Peyer's patch (tissue), 4 donors: ENCODE data around the gene TUSC2.

ENCODE experiments used
- POLR2A ChIP-seq, 2 donors: fragments of 450-650 bp; IDR thresholded peaks; one replicate each; pipeline ENCODE4 v1.5.1; 2017; ENCODE audit warnings: antibody characterized with exemption in 2 of 2, mild to moderate bottlenecking in 2 of 2, moderate library complexity in 2 of 2
- TF ChIP-seq, protein P1 (sequence below), 6 experiments: fragments of 450-650 bp in 4 of 6; fragments of 200-600 bp in 2 of 6; sonication (generic) in 1 of 6; IDR thresholded peaks; one replicate each; pipeline ENCODE4 v1.5.1; 2017 to 2019; ENCODE audit warnings: antibody characterized with exemption in 6 of 6, mild to moderate bottlenecking in 3 of 6, moderate library complexity in 1 of 6

- TF ChIP-seq, protein P1, sequence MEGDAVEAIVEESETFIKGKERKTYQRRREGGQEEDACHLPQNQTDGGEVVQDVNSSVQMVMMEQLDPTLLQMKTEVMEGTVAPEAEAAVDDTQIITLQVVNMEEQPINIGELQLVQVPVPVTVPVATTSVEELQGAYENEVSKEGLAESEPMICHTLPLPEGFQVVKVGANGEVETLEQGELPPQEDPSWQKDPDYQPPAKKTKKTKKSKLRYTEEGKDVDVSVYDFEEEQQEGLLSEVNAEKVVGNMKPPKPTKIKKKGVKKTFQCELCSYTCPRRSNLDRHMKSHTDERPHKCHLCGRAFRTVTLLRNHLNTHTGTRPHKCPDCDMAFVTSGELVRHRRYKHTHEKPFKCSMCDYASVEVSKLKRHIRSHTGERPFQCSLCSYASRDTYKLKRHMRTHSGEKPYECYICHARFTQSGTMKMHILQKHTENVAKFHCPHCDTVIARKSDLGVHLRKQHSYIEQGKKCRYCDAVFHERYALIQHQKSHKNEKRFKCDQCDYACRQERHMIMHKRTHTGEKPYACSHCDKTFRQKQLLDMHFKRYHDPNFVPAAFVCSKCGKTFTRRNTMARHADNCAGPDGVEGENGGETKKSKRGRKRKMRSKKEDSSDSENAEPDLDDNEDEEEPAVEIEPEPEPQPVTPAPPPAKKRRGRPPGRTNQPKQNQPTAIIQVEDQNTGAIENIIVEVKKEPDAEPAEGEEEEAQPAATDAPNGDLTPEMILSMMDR (IDR thresholded peaks at IDR 0.05): peak in 5 of 6 experiments; percentile 54 to 72 (median 60)
- no peak for TF ChIP-seq POLR2A (IDR thresholded peaks at IDR 0.05)
Observed at GRCh38 chr3:50347187-50347813, 19.3 kb upstream of the TUSC2 start.
